CD4-positive, alpha-beta T cell treated with Interleukin-4 for 4 hours (primary cell): ENCODE results near the gene DIRAS1.

Experiments used
- DNase-seq: peaks from one replicate; pipeline ENCODE4 v3.0.0-alpha.2; 2020

Gene DIRAS1

GRCh38 chr19:2754659-2755447 is 33.7 kb upstream of the DIRAS1 start:
- DNase-seq = no peak

- no peak for DNase-seq
Observed at GRCh38 chr19:2751438-2751830, 30.3 kb upstream of the DIRAS1 start.

DNA sequence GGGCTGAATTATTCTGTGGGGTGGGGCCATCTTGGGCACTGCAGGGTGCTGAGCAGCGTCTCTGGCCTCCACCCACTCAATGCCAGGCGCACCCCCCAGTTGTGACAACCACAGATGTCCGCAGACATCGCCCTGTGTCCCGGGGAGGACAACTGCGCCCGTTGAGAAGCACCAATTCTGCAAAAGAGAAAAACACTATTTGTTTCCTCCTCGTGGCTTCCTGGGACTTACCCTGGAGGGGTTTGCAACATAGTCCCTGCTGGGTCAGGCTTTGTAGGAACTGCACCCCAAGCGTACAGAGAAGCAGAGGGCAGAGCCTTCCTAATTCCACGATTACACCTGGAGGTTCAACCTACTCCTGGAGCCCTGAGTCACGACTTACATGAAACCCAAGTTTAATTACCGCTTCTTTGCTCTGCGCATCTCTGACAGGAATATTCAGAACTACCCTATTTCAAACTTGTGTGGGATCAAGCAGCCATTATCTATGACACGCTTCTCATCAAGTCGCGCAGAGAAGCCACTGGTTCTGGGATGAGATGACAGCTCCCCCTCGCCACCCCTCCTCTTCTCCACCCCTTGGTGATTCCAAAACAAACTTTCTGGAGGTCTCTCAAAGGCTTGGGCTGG is 29.8 kb upstream of the DIRAS1 start:
- DNase-seq = no peak

DNA sequence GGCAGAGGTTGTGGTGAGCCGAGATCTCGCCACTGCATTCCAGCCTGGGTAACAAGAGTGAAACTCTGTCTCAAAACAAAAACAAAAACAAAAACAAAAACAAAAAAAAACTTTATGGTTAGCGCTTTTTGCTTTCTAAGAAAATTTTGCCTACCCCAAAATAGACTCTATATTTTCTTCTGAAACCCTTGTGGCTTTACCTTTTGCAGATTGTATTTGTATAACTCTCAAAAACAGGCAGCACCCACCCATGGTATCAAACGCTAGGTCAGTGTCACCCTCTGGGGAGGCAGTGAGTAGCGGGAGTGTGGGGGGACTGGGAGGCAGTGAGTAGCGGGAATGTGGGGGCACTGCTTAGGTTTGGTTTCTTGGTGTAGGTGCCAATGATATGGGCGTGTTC is 26.2 kb upstream of the DIRAS1 start:
- no peak for DNase-seq

GRCh38 chr19:2744113-2744512 is 22.9 kb upstream of the DIRAS1 start:
- DNase-seq = no peak

DNA sequence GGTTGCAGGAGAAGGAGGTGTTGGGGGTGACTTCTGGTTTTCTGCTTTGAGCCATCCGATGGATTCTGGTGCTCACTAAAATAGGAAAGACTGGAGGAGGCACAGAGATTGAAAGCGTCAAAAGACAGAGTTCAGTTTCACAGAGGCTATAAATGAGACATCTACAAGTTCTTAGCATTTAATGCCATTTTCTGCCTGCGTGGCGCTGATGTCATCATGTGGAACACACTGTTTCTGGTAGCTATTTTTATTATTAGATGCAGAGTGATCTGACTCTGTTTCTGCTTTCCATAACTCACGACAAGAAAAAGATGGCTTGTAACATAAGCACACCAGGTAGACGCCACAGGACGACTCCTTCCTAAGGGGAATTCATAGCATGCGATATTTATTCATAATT is 21.9 kb upstream of the DIRAS1 start:
- DNase-seq = no peak

DNA sequence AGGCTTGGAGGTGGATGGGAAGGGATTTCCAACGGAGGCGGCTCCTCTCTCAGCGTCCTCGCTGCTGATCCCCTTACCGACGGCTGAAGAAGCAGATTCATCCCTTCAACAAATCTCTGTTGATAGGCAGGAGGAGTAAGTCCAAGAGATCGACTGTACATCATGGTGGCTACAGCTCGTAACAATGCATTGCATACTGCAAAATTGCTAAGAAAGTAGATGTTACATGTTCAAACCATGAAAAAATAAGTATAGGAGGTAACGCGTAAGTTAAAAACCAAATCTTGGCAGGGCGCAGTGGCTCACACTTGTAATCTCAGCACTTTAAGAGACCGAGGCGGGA is 19.1 kb upstream of the DIRAS1 start:
- DNase-seq = no peak

- peak; percentile 99 for DNase-seq
Observed at GRCh38 chr19:2739602-2740313, 18.6 kb upstream of the DIRAS1 start, which contains the start of gene SLC39A3. SLC39A3 (minus strand) TSS chr19:2740017; CDS start chr19:2737257, 2,760 bp downstream.

- no peak for DNase-seq
Observed at GRCh38 chr19:2736550-2737190, 15.5 kb upstream of the DIRAS1 start.

- DNase-seq = no peak
Observed at GRCh38 chr19:2735374-2735773, 14.2 kb upstream of the DIRAS1 start.

DNA sequence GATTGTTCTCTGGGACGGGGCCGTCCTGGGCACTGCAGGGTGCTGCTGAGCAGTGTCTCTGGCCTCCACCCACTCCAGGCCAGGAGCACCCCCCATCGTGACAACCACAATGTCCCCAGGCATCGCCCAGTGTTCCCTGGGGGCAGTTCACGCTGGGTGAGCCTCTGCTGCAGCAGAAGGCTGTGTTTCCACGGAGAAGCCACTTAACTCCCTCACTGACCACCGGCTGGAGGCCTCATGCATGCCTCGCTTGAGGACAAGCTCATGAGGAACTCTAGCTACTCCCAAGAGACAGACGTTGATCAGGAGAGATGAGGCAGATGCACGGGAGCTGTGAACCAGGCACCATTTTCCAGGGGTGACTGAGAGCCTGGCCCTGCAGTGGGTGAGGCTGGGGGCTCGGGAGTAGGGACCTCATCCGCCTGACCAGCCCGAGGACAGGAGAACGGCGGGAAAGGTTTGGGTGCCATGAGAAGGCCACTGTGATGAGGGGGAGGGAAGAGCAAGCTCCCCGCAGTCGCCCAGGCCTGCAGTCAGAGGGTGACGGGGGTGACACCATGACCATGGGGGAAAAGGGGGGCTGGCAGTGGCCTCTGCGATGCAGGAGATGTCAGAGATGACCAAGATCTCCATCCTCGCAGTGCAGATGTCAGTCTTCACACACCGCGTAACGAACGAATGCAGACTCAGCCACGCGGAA is 13.6 kb upstream of the DIRAS1 start:
- DNase-seq = no peak

DNA sequence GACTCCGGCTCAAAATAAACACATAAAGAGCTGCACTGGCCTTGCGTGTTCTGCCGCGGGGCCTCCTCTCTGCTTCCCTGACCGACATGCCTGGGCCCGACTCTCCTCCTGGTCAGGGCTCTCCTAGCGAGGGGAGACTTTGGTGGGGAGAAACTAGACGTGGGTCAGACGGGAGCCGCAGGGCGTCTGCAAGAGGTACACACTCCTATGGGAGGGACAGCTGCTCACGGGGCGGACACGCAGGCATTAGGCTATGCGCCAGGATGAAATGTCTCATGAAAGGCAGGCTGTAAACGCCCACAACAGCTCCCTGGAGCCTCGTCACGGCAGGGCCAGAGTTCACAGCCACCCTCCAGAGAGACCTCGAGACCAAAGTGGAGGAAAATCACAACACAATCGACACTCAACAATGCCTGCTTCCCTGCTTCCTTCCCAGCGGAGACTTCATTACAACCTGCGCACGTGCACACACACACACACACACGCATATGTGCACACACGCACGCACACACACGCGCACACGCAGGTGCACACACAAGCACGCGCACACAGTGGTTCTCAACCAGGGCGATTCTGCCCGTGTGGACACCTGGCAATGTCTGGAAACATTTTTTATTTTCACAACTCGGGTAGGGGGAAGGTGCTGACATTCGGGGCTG is 12.9 kb upstream of the DIRAS1 start:
- no peak for DNase-seq

GRCh38 chr19:2732883-2733282 is 11.7 kb upstream of the DIRAS1 start:
- no peak for DNase-seq

DNA sequence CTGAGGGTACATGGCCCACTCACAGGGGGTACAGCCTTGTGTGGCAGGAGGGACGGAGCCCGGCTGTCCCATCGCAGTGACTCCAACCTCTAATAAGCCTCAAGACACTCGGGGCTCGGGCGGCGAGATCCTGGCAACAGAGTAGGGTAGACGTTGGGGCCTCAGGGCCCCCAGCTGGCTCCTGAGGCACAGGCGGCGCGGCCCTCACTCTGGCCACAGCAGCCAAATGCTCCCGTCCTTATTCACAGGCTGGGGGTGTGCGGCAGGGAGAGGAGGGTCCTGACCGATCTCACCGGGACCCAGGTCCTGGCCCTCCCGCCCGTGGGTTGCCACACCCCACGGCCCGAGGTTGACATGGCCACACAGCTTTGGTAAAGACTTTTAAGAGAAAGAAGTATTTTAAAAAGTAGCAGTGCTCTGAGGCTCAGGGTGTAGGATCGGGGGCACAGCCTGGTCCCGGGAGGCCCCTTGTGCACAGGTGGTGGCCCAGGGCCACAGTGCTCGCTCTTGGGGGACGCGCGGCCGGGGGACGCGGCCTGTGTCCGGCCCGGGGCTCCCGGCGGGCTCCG is 11.1 kb upstream of the DIRAS1 start:
- DNase-seq = no peak

DNA sequence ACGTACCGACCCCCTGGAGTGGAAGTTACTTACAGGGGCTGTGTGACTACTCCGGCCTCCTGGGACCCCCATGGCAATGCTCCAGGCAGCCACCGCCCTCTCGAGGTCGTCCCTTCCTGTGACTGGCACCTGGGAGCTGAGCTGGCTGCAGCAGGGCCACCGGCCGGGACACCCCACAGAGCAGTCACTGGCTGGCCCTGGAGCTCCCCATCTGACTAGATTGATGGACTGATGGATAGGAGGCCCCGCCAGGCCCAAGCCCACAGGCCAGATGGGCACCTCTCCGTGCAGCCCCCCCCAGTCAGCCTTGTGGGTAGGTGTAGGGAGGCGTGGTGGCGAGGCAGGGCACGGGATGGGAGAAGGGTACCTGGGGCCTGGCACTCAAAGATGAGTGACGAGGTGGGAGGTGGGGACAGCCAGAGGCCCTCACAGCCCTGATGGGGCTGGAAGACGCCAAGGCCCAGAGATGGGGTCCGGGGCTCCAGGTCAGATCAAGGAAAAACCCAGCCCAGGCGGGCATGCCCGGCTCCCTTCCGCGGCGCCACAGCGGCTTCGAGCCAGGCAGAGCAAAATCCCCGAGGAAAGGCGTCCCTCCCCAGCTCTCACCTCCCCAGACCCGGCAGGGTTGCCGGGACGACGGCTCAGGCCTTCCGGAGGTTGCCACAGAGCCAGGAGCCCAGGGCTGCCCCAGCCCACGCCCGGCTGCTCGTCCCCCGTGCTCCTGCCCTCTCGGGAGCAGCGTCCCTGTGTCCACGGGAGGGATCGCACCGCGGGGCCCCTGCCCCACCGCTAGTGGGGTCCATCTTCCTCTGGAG is 10.2 kb upstream of the DIRAS1 start:
- DNase-seq = no peak

- DNase-seq = no peak
Observed at GRCh38 chr19:2729943-2730818, 9.0 kb upstream of the DIRAS1 start.

- no peak for DNase-seq
Observed at GRCh38 chr19:2728783-2729387, 7.7 kb upstream of the DIRAS1 start.

DNA sequence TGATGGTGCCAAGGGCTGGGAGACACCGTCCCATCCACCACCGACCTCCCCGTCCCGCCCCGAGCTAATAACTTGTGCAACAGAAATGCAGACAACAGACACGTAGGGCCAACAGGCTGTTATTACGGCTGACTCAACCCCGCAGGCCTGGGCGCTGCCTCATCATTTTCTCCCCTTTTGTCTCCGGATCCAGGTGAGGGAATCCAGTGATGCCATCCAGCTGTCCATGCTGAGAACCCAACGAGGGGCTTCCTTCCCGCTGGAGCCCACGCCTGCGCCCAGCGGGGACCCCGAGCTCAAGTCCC is 6.4 kb upstream of the DIRAS1 start:
- DNase-seq = no peak

DNA sequence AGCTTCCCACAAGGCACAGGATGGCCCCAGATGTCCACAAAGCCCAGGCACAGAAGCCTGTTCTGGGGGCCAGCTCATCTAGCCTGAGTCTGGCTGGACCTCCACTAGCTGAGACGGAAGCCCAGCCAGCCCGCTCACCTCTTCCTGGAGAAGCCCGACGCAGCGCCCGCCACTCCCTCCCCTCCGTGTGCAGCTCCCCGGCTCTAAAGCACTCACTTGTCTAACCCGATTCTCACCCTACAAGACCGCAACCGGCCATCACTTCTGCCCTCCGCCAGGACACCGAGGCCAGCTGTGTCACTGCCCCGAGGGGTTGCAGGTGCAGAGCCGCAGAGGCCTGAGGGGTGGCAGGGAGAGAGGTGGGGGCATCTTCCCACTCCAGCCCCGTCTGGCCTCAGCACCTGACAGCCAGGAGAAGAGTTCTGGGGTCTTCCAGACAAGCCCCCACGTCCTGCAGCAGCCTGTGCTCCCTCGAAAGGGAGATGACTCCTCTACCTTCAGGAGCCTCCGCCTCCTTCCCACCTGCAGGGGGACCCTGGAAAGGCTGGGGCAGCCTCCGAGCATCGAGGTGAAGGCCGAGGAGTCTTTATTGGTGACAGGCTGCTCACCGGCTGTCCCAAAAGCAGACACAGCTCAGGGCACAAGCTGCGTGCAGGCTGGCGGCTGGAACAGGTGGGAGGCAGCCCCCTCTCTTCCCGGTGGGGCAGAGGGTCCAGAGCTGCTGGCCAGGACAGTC is 5.9 kb upstream of the DIRAS1 start:
- DNase-seq = no peak
